Osteocyte (in vitro differentiated cells): ENCODE results near the gene CTTNBP2. TPM values are rescaled to one million over a fixed set of nuclear protein-coding genes. Genes with fewer than 3 reads are reported as not detected.

ENCODE experiments used
- DNase-seq: peaks from one replicate; pipeline ENCODE4 v3.0.0; 2021; ENCODE audit warnings: mixed read lengths; ENCODE audit not compliant: unreplicated experiment; ENCODE audit errors: extremely low spot score
- H3K27ac Mint-ChIP-seq: one replicate; pipeline ENCODE4 v1.8.0; 2021; ENCODE audit warnings: mild to moderate bottlenecking, mixed read lengths; ENCODE audit not compliant: unreplicated experiment
- H3K27me3 Mint-ChIP-seq: one replicate; pipeline ENCODE4 v1.8.0; 2021; ENCODE audit warnings: mixed read lengths; ENCODE audit not compliant: unreplicated experiment
- H3K36me3 Mint-ChIP-seq: one replicate; pipeline ENCODE4 v1.8.0; 2021; ENCODE audit warnings: mixed read lengths; ENCODE audit not compliant: unreplicated experiment
- H3K4me1 Mint-ChIP-seq: one replicate; pipeline ENCODE4 v1.8.0; 2021; ENCODE audit warnings: mixed read lengths; ENCODE audit not compliant: unreplicated experiment
- H3K4me3 Mint-ChIP-seq: one replicate; pipeline ENCODE4 v1.8.0; 2021; ENCODE audit warnings: mild to moderate bottlenecking, moderate library complexity, mixed read lengths; ENCODE audit not compliant: unreplicated experiment
- H3K9me3 Mint-ChIP-seq: one replicate; pipeline ENCODE4 v1.8.0; 2021; ENCODE audit warnings: mixed read lengths; ENCODE audit not compliant: unreplicated experiment
- total RNA-seq: library from RNA; stranded (reverse); gene quantifications from 2 replicates; pipeline ENCODE4 v1.2.1, GENCODE V29; 2021
- TF ChIP-seq, protein P1 (sequence below): fragments of 200-600 bp; sonication (generic); IDR thresholded peaks from 2 replicates; pipeline ENCODE4 v1.5.0; 2021; ENCODE audit warnings: antibody characterized with exemption, mild to moderate bottlenecking, moderate library complexity

CTTNBP2 gene
- total RNA-seq, 1 donor from 2014 or later, result 2.3 TPM

DNA sequence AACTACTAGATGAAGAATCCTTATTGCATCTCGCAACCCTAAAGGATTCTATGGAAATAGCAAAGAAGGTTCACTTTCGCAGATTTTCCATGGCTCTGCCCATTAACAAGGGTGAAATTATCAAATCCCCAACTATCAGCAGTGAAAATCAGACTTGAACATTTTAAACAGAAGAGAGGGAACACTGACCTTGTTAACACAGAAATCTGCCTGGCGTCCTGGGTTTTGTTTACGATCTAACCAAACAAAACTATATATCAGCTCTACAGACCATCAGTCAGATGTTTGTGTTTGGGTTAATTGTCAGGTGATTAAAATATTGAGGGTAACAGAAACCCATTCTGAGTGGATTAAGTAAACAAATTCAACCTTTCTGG lies 1.9 kb downstream of the CTTNBP2 start:
- H3K27me3 Mint-ChIP-seq, result peaks cover 40% of the 10 kb centered on the region
- H3K4me3 Mint-ChIP-seq, result peak overlapping the region; percentile 80

GRCh38 chr7:117870448-117871130 lies 2.7 kb downstream of the CTTNBP2 start:
- peaks cover 20% of the 10 kb centered on the region for H3K4me1 Mint-ChIP-seq
- no peak overlapping the region for H3K4me3 Mint-ChIP-seq
- H3K27me3 Mint-ChIP-seq, result peaks cover 38% of the 10 kb centered on the region
- DNase-seq, result no peak
- H3K36me3 Mint-ChIP-seq, result no peaks in the 10 kb centered on the region
- TF ChIP-seq, protein P1, sequence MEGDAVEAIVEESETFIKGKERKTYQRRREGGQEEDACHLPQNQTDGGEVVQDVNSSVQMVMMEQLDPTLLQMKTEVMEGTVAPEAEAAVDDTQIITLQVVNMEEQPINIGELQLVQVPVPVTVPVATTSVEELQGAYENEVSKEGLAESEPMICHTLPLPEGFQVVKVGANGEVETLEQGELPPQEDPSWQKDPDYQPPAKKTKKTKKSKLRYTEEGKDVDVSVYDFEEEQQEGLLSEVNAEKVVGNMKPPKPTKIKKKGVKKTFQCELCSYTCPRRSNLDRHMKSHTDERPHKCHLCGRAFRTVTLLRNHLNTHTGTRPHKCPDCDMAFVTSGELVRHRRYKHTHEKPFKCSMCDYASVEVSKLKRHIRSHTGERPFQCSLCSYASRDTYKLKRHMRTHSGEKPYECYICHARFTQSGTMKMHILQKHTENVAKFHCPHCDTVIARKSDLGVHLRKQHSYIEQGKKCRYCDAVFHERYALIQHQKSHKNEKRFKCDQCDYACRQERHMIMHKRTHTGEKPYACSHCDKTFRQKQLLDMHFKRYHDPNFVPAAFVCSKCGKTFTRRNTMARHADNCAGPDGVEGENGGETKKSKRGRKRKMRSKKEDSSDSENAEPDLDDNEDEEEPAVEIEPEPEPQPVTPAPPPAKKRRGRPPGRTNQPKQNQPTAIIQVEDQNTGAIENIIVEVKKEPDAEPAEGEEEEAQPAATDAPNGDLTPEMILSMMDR, result no peak
- H3K27ac Mint-ChIP-seq, result no peak overlapping the region
- H3K9me3 Mint-ChIP-seq, result no peaks in the 10 kb centered on the region

More for the DNA sequence above, 1.9 kb downstream of the CTTNBP2 start:
- Mint-ChIP-seq H3K27ac (no peak overlapping the region), H3K4me1 (peaks cover 22% of the 10 kb centered on the region), H3K36me3 (no peaks in the 10 kb centered on the region), H3K9me3 (no peaks in the 10 kb centered on the region)
- TF ChIP-seq, protein P1, result no peak
- no peak for DNase-seq

- Mint-ChIP-seq H3K4me1 (peaks cover 16% of the 10 kb centered on the region), H3K36me3 (no peaks in the 10 kb centered on the region), H3K27ac (no peak overlapping the region), H3K9me3 (no peaks in the 10 kb centered on the region), H3K27me3 (peaks cover 28% of the 10 kb centered on the region), H3K4me3 (no peak overlapping the region)
- TF ChIP-seq, protein P1, result no peak
- DNase-seq, result no peak
Measured at GRCh38 chr7:117869374-117869773, 3.9 kb downstream of the CTTNBP2 start.

DNA sequence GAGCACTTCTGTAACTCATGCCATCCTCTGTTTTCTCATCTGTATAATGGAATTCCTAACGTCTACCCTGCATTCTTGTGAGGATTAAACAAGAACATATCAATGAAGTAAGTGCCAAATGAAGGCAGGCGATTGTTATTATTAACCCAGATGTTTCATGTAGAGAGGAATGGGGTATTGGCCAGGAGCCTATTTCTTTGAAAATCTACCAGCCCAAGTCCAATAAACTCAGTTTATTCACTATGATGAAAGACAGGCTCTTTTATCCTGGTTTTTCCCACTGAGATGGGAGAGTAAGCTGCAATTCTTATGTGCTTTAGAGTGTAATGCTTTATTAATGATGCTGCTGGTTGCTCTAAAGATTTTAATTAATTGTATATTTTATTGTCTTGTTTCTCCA lies 9.6 kb downstream of the CTTNBP2 start:
- H3K4me3 Mint-ChIP-seq, result no peak overlapping the region
- TF ChIP-seq, protein P1, result no peak
- H3K4me1 Mint-ChIP-seq, result peaks cover 6% of the 10 kb centered on the region
- H3K27me3 Mint-ChIP-seq, result peaks cover 7% of the 10 kb centered on the region
- H3K36me3 Mint-ChIP-seq, result no peaks in the 10 kb centered on the region
- no peak for DNase-seq
- no peak overlapping the region for H3K27ac Mint-ChIP-seq
- H3K9me3 Mint-ChIP-seq, result no peaks in the 10 kb centered on the region

DNA sequence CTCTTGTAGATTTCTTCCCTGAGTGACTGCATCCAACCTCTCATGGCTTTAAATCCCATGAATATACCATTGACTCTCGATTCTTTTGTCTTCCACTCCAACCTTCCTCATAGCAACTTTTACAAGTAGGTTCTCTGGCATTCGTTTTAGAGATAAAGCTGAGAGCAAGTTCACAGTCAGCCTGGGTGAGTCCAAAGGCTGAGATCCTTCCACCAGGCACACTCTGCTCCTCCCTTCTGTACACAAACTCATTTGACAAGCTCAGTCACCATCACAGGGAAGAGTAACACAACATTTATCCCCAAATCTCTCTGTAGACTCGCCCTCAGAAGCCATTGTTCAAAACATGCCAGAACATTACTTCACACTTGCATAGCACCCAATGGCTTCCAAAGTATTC lies 10.9 kb downstream of the CTTNBP2 start:
- TF ChIP-seq, protein P1, result no peak

More for the DNA sequence above, 10.9 kb downstream of the CTTNBP2 start:
- DNase-seq, result no peak
- Mint-ChIP-seq H3K4me1 (peaks cover 6% of the 10 kb centered on the region), H3K9me3 (no peaks in the 10 kb centered on the region), H3K36me3 (no peaks in the 10 kb centered on the region), H3K27me3 (peaks cover 4% of the 10 kb centered on the region), H3K27ac (no peak overlapping the region), H3K4me3 (no peak overlapping the region)
